ENCODE data around the gene GPC5. TPM values are rescaled to one million over a fixed set of nuclear protein-coding genes. Genes with fewer than 3 reads are reported as not detected.
"Not testable (repeated sequence)": the region's sequence is repeated elsewhere in the genome, so short reads cannot be mapped to it uniquely, and the experiment has no call there.

The GPC5 gene
- total RNA-seq, 1 donor from 2014 or later = 10.2 TPM

DNA sequence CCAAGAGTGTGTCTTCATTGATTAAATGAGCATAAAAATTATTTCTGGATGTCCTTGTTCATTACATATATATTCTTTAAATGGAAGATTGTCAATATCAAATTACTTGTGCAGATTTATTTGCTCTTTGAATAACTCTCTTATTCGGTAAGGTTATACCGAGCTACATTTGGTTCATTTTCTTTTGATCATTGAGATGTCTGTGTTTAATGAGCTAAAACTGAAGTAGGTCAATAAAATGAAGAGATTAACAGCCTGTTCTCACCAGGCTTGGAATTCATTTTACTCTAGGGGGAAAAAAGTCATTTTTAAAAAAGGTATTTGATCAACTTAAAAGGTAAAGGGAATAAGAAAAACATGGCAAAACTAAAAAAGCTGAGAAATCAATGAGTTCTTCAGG lies 10.6 kb downstream of the GPC5 start:
- no peaks in the 10 kb centered on the region for H3K9me3 Mint-ChIP-seq (ENCODE audit: unreplicated experiment)
- DNase-seq = no peak
- H3K4me1 Mint-ChIP-seq (ENCODE audit: low read depth, unreplicated experiment) = peaks cover 15% of the 10 kb centered on the region
- peaks cover 4% of the 10 kb centered on the region for H3K36me3 Mint-ChIP-seq (ENCODE audit: unreplicated experiment)
- no peak overlapping the region for H3K27ac Mint-ChIP-seq (ENCODE audit: unreplicated experiment)
- H3K4me3 Mint-ChIP-seq (ENCODE audit: unreplicated experiment) = no peak overlapping the region
- peaks cover 1% of the 10 kb centered on the region for H3K27me3 Mint-ChIP-seq (ENCODE audit: unreplicated experiment)
- TF ChIP-seq, protein P1, sequence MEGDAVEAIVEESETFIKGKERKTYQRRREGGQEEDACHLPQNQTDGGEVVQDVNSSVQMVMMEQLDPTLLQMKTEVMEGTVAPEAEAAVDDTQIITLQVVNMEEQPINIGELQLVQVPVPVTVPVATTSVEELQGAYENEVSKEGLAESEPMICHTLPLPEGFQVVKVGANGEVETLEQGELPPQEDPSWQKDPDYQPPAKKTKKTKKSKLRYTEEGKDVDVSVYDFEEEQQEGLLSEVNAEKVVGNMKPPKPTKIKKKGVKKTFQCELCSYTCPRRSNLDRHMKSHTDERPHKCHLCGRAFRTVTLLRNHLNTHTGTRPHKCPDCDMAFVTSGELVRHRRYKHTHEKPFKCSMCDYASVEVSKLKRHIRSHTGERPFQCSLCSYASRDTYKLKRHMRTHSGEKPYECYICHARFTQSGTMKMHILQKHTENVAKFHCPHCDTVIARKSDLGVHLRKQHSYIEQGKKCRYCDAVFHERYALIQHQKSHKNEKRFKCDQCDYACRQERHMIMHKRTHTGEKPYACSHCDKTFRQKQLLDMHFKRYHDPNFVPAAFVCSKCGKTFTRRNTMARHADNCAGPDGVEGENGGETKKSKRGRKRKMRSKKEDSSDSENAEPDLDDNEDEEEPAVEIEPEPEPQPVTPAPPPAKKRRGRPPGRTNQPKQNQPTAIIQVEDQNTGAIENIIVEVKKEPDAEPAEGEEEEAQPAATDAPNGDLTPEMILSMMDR (IDR thresholded peaks at IDR 0.05; ENCODE audit: partially characterized antibody, unreplicated experiment) = no peak

DNA sequence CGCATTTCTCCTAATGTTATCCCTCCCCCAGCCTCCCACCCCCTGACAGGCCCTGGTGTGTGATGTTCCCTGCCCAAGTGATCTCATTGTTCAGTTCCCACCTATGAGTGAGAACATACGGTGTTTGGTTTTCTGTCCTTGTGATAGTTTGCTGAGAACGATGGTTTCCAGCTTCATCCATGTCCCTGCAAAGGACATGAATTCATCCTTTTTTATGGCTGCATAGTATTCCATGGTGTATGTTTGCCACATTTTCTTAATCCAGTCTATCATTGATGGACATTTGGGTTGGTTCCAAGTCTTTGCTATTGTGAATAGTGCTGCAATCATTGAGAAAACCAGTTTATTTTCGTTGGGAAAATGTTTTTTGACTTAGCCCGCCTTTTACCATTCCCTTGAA lies 18.2 kb downstream of the GPC5 start:
- H3K4me1 Mint-ChIP-seq (ENCODE audit: low read depth, unreplicated experiment) = peaks cover 17% of the 10 kb centered on the region
- H3K9me3 Mint-ChIP-seq (ENCODE audit: unreplicated experiment); DNase-seq; H3K27ac Mint-ChIP-seq (ENCODE audit: unreplicated experiment); H3K4me3 Mint-ChIP-seq (ENCODE audit: unreplicated experiment); H3K27me3 Mint-ChIP-seq (ENCODE audit: unreplicated experiment); H3K36me3 Mint-ChIP-seq (ENCODE audit: unreplicated experiment): not testable (repeated sequence)

DNA sequence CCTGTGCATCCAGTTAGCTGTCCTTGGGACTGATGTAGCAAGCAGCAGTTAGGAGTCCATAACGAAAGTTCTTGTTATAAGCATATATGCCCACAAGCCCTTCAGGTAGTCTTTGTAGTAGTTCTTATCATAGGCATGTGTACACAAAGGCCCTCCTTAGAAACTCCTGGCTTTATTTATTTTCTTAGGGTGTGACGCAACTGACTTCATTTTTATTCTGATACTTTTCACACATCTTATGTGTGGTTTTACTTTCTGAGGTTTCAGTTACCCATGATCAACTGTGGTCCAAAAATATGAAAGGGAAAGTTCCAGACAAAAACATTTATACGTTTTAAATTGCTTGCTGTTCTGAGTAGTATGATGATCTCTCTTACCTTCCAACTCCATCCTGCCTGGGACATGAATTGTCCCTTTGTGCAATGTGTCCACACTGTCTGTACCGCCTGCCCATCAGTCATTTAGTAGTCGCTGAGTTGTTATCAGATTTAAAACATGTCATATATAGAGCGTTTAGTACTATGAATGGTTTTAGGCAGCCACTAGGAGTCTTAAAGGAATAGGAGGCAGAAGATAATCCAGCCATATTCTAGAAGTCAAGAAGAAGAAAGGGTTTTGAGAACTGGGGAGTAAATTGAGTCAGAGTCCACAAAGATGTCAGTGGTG lies 19.4 kb downstream of the GPC5 start:
- Mint-ChIP-seq H3K27me3 (ENCODE audit: unreplicated experiment) (no peaks in the 10 kb centered on the region), H3K36me3 (ENCODE audit: unreplicated experiment) (peaks cover 6% of the 10 kb centered on the region), H3K27ac (ENCODE audit: unreplicated experiment) (no peak overlapping the region), H3K4me3 (ENCODE audit: unreplicated experiment) (no peak overlapping the region), H3K9me3 (ENCODE audit: unreplicated experiment) (peaks cover 9% of the 10 kb centered on the region), H3K4me1 (ENCODE audit: low read depth, unreplicated experiment) (peaks cover 15% of the 10 kb centered on the region)
- no peak for DNase-seq
- TF ChIP-seq, protein P1 (IDR thresholded peaks at IDR 0.05; ENCODE audit: partially characterized antibody, unreplicated experiment) = no peak

DNA sequence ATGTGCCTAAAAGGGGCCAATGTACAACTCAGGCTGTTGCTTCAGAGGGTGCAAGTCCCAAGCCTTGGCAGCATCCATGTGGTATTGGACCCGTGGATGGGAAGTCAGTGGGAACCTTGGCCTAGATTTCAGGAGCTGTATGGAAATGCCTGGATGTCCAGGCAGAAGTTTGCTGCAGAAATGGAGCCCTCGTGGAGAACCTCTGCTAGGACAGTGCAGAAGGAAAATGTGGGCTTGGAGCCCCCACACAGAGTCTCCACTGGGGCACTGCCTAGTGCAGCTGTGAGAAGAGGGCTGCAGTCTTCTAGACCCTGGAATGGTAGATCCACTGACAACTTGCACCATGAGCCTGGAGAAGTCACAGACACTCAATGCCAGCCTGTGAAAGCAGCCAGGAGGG lies 28.5 kb downstream of the GPC5 start:
- Mint-ChIP-seq H3K27ac (ENCODE audit: unreplicated experiment) (no peak overlapping the region), H3K4me3 (ENCODE audit: unreplicated experiment) (no peak overlapping the region), H3K36me3 (ENCODE audit: unreplicated experiment) (peaks cover 27% of the 10 kb centered on the region), H3K9me3 (ENCODE audit: unreplicated experiment) (peaks cover 14% of the 10 kb centered on the region), H3K27me3 (ENCODE audit: unreplicated experiment) (peaks cover 4% of the 10 kb centered on the region), H3K4me1 (ENCODE audit: low read depth, unreplicated experiment) (no peaks in the 10 kb centered on the region)
- no peak for DNase-seq
- TF ChIP-seq, protein P1 (IDR thresholded peaks at IDR 0.05; ENCODE audit: partially characterized antibody, unreplicated experiment) = no peak

DNA sequence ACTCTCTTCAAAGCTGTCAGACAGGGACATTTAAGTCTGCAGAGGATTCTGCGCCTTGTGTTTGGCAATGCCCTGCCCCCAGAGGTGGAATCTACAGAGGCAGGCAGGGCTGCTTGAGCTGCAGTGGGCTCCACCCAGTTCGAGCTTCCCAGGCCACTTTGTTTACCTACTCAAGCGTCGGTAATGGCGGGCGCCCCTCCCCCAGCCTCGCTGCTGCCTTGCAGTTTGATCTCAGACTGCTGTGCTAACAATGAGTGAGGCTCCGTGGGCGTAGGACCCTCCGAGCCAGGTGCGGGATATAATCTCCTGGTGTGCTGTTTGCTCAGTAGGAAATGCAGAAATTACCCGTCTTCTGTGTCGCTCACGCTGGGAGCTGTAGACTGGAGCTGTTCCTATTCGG lies 40.3 kb downstream of the GPC5 start:
- H3K27me3 Mint-ChIP-seq (ENCODE audit: unreplicated experiment); DNase-seq; H3K9me3 Mint-ChIP-seq (ENCODE audit: unreplicated experiment); H3K27ac Mint-ChIP-seq (ENCODE audit: unreplicated experiment); H3K4me1 Mint-ChIP-seq (ENCODE audit: low read depth, unreplicated experiment); H3K4me3 Mint-ChIP-seq (ENCODE audit: unreplicated experiment): not testable (repeated sequence)
- peaks cover 14% of the 10 kb centered on the region for H3K36me3 Mint-ChIP-seq (ENCODE audit: unreplicated experiment)

DNA sequence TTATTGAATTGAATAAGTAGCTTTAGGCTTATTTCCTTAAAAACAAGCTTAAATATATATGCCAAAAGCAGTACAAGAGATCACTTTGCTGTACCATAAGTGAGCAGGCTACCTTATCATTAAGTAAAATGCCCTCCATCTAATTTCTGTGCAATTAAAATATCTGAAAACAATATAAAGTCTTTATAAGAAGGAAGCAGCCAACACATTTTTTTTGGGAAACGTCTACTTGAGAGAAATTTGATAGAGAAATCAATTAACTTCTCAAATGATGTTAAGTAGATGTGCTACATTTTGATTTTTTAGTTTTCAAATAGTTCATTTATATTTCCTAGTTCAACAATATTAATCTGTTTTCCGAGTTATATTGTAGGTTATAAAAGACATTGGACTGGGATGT lies 52.5 kb downstream of the GPC5 start:
- peaks cover 1% of the 10 kb centered on the region for H3K4me1 Mint-ChIP-seq (ENCODE audit: low read depth, unreplicated experiment)
- TF ChIP-seq, protein P1 (IDR thresholded peaks at IDR 0.05; ENCODE audit: partially characterized antibody, unreplicated experiment) = no peak
- DNase-seq = no peak
- no peak overlapping the region for H3K27ac Mint-ChIP-seq (ENCODE audit: unreplicated experiment)
- H3K36me3 Mint-ChIP-seq (ENCODE audit: unreplicated experiment) = no peaks in the 10 kb centered on the region
- no peaks in the 10 kb centered on the region for H3K27me3 Mint-ChIP-seq (ENCODE audit: unreplicated experiment)
- no peaks in the 10 kb centered on the region for H3K9me3 Mint-ChIP-seq (ENCODE audit: unreplicated experiment)
- no peak overlapping the region for H3K4me3 Mint-ChIP-seq (ENCODE audit: unreplicated experiment)

Measured in glutamatergic neuron (in vitro differentiated cells).